AG04450 (cell line): ENCODE data around the gene BANF1. TPM values are rescaled to one million over a fixed set of nuclear protein-coding genes. Genes with fewer than 3 reads are reported as not detected.

Source experiments
- CTCF ChIA-PET: fragments of 300-600, 350-600 bp; formaldehyde crosslinking; extraction: SDS; loops from one replicate; lab custom pipeline; 2022; ENCODE audit warnings: antibody characterized with exemption, inconsistent platforms; lab: Charles Lee
- POLR2A ChIA-PET: fragments of 350-600 bp; formaldehyde crosslinking; extraction: SDS; loops from one replicate; lab custom pipeline; 2021; ENCODE audit warnings: antibody characterized with exemption, inconsistent platforms; lab: Yijun Ruan, JAX
- DNase-seq: peaks from one replicate; pipeline ENCODE4 v3.0.0-alpha.2; 2011; ENCODE audit warnings: low read depth, low spot score
- H3K27ac ChIP-seq: one replicate; pipeline ENCODE4 v1.5.1; 2012; ENCODE audit warnings: low read depth, low read length, control low read depth
- H3K27me3 ChIP-seq: one replicate; pipeline ENCODE4 v1.6.0; 2012; ENCODE audit warnings: low read length; ENCODE audit not compliant: control insufficient read depth, insufficient read depth
- H3K4me3 ChIP-seq: 2 replicates; pipeline ENCODE4 v1.5.1; 2011; ENCODE audit warnings: mild to moderate bottlenecking, low read depth, low read length, control low read depth
- H3K9me3 ChIP-seq: 2 replicates; pipeline ENCODE4 v1.5.1; 2012; ENCODE audit warnings: low read length; ENCODE audit not compliant: control insufficient read depth, insufficient read depth
- polyA minus RNA-seq: library from RNA; depleted of rRNA, polyadenylated mRNA; stranded (reverse); fragments of >200 nt; gene quantifications from 2 replicates; pipeline ENCODE4 v1.2.3, GENCODE V29; 2011; rRNA and poly(A)+ RNA removed
- polyA plus RNA-seq: library from polyadenylated mRNA; depleted of rRNA; stranded (reverse); fragments of >200 nt; gene quantifications from 2 replicates; pipeline ENCODE4 v1.2.3, GENCODE V29; 2011; rRNA removed
- TF ChIP-seq, protein P1 (sequence below): IDR thresholded peaks from 2 replicates; pipeline ENCODE4 v1.5.1; 2011; ENCODE audit warnings: low read depth, low read length, control low read depth, inconsistent platforms

Gene BANF1
- polyA plus RNA-seq (225 and 227 TPM in 2 replicates), polyA minus RNA-seq (59.4 and 71.9 TPM in 2 replicates)

GRCh38 chr11:66001942-66002647 lies at the start of gene BANF1, which contains the start of gene EIF1AD:
TSS of gene BANF1 (plus strand) at chr11:66002503. CDS start at chr11:66003251, 748 bp downstream.
TSS of gene EIF1AD (minus strand) at chr11:66002157. CDS start at chr11:66000389, 1,768 bp downstream.
- CTCF ChIA-PET: interaction anchor here (0.7 to 1.2 kb wide), 4 partner anchors 21 to 142 kb away, joined by 3 to 7 read pairs (median 4); partner anchors contain the start of gene MUS81
- peak; percentile 94 for DNase-seq
- Histone ChIP-seq H3K4me3 (peak within 1 kb of the TSS; percentile 75), H3K27ac (peak within 1 kb of the TSS; percentile 99), H3K27me3 (no peaks in the 10 kb centered on the region), H3K9me3 (no peaks in the 10 kb centered on the region; the same call in 1 of the 2 replicates)
- POLR2A ChIA-PET: interaction anchor here (0.5 to 1.7 kb wide), 14 partner anchors 20 to 495 kb away, joined by 3 to 8 read pairs (median 4); partner anchors contain the start of genes CCDC85B, CFL1, FIBP and SART1
- TF ChIP-seq, protein P1, sequence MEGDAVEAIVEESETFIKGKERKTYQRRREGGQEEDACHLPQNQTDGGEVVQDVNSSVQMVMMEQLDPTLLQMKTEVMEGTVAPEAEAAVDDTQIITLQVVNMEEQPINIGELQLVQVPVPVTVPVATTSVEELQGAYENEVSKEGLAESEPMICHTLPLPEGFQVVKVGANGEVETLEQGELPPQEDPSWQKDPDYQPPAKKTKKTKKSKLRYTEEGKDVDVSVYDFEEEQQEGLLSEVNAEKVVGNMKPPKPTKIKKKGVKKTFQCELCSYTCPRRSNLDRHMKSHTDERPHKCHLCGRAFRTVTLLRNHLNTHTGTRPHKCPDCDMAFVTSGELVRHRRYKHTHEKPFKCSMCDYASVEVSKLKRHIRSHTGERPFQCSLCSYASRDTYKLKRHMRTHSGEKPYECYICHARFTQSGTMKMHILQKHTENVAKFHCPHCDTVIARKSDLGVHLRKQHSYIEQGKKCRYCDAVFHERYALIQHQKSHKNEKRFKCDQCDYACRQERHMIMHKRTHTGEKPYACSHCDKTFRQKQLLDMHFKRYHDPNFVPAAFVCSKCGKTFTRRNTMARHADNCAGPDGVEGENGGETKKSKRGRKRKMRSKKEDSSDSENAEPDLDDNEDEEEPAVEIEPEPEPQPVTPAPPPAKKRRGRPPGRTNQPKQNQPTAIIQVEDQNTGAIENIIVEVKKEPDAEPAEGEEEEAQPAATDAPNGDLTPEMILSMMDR: no peak

GRCh38 chr11:65953471-65953870 lies 48.8 kb upstream of the BANF1 start:
- ChIA-PET CTCF (interaction anchor here (1.7 kb wide), 1 partner anchor 68 kb away, joined by 8 read pairs; no protein-coding TSS in a partner anchor), POLR2A (no interaction called here)
- no peak overlapping the region for H3K27ac ChIP-seq
- no peak overlapping the region for H3K4me3 ChIP-seq
- TF ChIP-seq, protein P1: no peak
- no peaks in the 10 kb centered on the region for H3K27me3 ChIP-seq
- H3K9me3 ChIP-seq: no peaks in the 10 kb centered on the region; the same call in 1 of the 2 replicates
- DNase-seq: no peak

DNA sequence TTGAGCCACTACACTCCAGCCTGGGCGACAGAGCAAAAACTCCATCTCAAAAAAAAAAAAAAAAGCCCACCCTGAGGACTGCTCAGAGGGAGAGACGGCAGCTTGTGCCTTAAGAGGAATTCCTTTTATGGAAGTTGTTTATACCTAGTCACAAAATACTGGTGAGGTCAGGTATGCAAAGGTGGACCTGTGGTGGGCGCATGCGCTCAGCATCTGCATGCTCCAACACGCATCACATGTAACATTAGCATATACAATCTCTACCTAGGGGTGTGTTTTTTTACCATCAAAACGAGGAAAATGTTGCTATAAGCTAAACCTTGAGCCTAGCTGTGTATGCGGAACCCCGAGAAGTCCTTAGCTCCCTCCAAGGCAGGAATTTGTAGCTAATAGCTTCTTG lies 47.5 kb upstream of the BANF1 start:
- POLR2A ChIA-PET: no interaction called here
- TF ChIP-seq, protein P1: no peak
- no peak for DNase-seq
- Histone ChIP-seq H3K9me3 (no peaks in the 10 kb centered on the region; the same call in 1 of the 2 replicates), H3K27me3 (no peaks in the 10 kb centered on the region), H3K4me3 (no peak overlapping the region), H3K27ac (no peak overlapping the region)
- CTCF ChIA-PET: interaction anchor here (0.7 to 1.7 kb wide), 5 partner anchors 27 to 70 kb away, joined by 3 to 8 read pairs (median 3); partner anchors contain the start of gene FIBP

DNA sequence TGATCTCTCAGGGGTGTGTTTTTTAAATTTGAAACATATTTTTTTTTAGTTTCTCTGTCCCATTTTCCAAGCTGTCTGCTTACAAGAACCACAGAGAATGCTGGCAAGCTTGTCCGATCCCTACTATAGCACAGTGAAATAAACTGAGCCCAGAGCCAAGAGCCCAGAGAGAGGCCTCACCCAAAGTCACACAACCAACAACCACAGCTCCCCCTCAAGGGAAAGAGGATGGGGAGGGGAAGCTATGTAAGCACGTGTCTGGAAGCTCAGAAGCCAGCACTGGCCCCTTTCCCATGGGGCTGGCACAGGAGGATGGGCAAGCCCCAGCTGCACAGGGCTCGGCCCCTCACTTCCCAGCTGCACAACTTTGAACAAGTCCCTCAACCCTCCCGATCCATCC lies 44.0 kb upstream of the BANF1 start:
- ChIA-PET POLR2A (no interaction called here), CTCF (interaction anchor here (0.9 to 1.1 kb wide), 2 partner anchors 70 to 73 kb away, joined by 5 read pairs; partner anchors contain the start of gene FIBP)
- TF ChIP-seq, protein P1: no peak
- no peaks in the 10 kb centered on the region for H3K9me3 ChIP-seq
- H3K27me3 ChIP-seq: no peaks in the 10 kb centered on the region
- no peak overlapping the region for H3K27ac ChIP-seq
- no peak overlapping the region for H3K4me3 ChIP-seq
- DNase-seq: no peak
